ENCODE data around the gene CDC42EP4. TPM values are rescaled to one million over a fixed set of nuclear protein-coding genes. Genes with fewer than 3 reads are reported as not detected.

The CDC42EP4 gene
- total and polyA plus RNA-seq, 9 of the 15 experiments (the other 6 are each of a cell fraction or from before 2014, with no cell fraction given) = 0.65 to 20.8 (median 12.3) TPM

- DNase-seq (ENCODE audit: extremely low read depth in 1 of 4, low spot score in 3 of 4) = no peak
- in situ Hi-C loops (cut with MboI) (no loop called here), intact Hi-C loops (cut with micrococcal nuclease) (no loop called here)
- no peaks in the 10 kb centered on the region for H3K9me1 ChIP-seq (ENCODE audit: control insufficient read depth, insufficient read depth, low read length)
- H3K36me3 ChIP-seq (ENCODE audit: control insufficient read depth, insufficient read depth, low read length) = no peaks in the 10 kb centered on the region
- no peak overlapping the region for H3K27ac ChIP-seq (ENCODE audit: extremely low read depth, low read depth, low read length)
- ChIA-PET POLR2A (no interaction called here), CTCF (ENCODE audit: low intra/inter-chr PET ratio) (no interaction called here)
- 23% methylated on average over 9 of the region's 9 CpGs for WGBS (ENCODE audit: insufficient coverage, low coverage, missing lambda C conversion rate)
- H4K20me1 ChIP-seq (replicated peaks; ENCODE audit: control insufficient read depth, insufficient read depth, low read length) = no peaks in the 10 kb centered on the region; the same call in 1 of the 2 replicates
- H3K9ac ChIP-seq (ENCODE audit: insufficient read depth in 1 of 2, low read depth in 2 of 2, low read length in 2 of 2) = no peak overlapping the region
- H2AFZ ChIP-seq (ENCODE audit: low read depth, low read length) = no peak overlapping the region
- H3K4me1 ChIP-seq (replicated peaks in 1 of 2; ENCODE audit: control insufficient read depth in 2 of 2, insufficient read depth in 2 of 2, low read length in 2 of 2) = peaks cover 0 to 7% of the 10 kb centered on the region in 2 experiments; a peak in 2 of 5 replicates
- no TSS peak for BruUV-seq (replicated peaks)
- H3K4me3 ChIP-seq = no peak overlapping the region
- H3K9me3 ChIP-seq (replicated peaks; ENCODE audit: control insufficient read depth, insufficient read depth, low read depth, low read length) = no peaks in the 10 kb centered on the region
- no peak for ATAC-seq
- no peaks in the 10 kb centered on the region for H3K79me2 ChIP-seq (ENCODE audit: control insufficient read depth, insufficient read depth, low read length)
- no peak overlapping the region for H3K4me2 ChIP-seq (ENCODE audit: insufficient read depth, low read length)
- FAIRE-seq = no peak
- no peak for TF ChIP-seq ZNF316 (IDR thresholded peaks at IDR 0.05)
- TF ChIP-seq ZNF24 (IDR thresholded peaks at IDR 0.05) = no peak
- TF ChIP-seq CHD4 (IDR thresholded peaks at IDR 0.05; ENCODE audit: insufficient read depth, insufficient replicate concordance, low read depth, low read length, poor library complexity, severe bottlenecking) = no peak
- no peak for TF ChIP-seq SRSF9 (IDR thresholded peaks at IDR 0.05; ENCODE audit: borderline replicate concordance, low read depth, low read length)
- TF ChIP-seq ARID4B (CRISPR knock-in tag; IDR thresholded peaks at IDR 0.05) = no peak
- no peak for TF ChIP-seq OTX1 (CRISPR knock-in tag; IDR thresholded peaks at IDR 0.05)
- TF ChIP-seq ZC3H4 (CRISPR knock-in tag; IDR thresholded peaks at IDR 0.05; ENCODE audit: borderline replicate concordance) = no peak
- H3K27me3 ChIP-seq (ENCODE audit: control insufficient read depth in 2 of 2, insufficient read depth in 2 of 2, low read length in 2 of 2) = peaks cover 10 to 21% of the 10 kb centered on the region in 2 experiments; a peak in 3 of 5 replicates
Observed at GRCh38 chr17:73271072-73271471, 40.7 kb downstream of the CDC42EP4 start.
